A549 (cell line): ENCODE measurements around the gene BCL6. TPM values are rescaled to one million over a fixed set of nuclear protein-coding genes. Genes with fewer than 3 reads are reported as not detected.

ENCODE experiments used
- ATAC-seq, 2 experiments: fragments of 200-7000 bp in 1 of 2; fragments of >200 bp in 1 of 2; cut with Nextera tagmentation in 1 of 2; cut with Tn5 transposase in 1 of 2; 3 replicates each; pipeline versions ENCODE4 v1.8.0 to v1.9.1; 2018 to 2020; ENCODE audit warnings: mild to moderate bottlenecking in 1 of 2, moderate library complexity in 1 of 2
- CTCF ChIA-PET: fragments of 300-600 bp; sonication (Branson Sonifier 250); formaldehyde crosslinking; extraction: SDS; loops from one replicate; lab custom pipeline; 2021; ENCODE audit warnings: antibody characterized with exemption, inconsistent platforms; lab: Yijun Ruan, JAX
- POLR2A ChIA-PET: fragments of 350-600 bp; formaldehyde crosslinking; extraction: SDS; loops from one replicate; lab custom pipeline; 2021; ENCODE audit warnings: antibody characterized with exemption, inconsistent platforms; lab: Yijun Ruan, JAX
- DNase-seq, 2 experiments: peaks; one replicate each; pipeline versions ENCODE4 v3.0.0 to v3.0.0-alpha.2; 2011 to 2016; ENCODE audit warnings: low read depth in 1 of 2, low spot score in 1 of 2
- FAIRE-seq: peaks from 2 replicates; lab custom pipeline; 2011; peaks lifted over from hg19 to GRCh38; lab: Jason Lieb, UNC
- H3K27ac ChIP-seq, 2 experiments: fragments of >200 bp; sonication (Bioruptor Twin); formaldehyde crosslinking; 3 replicates each; pipeline ENCODE4 v1.5.1; 2016 to 2017
- H3K4me1 ChIP-seq: fragments of >200 bp; sonication (Bioruptor Twin); formaldehyde crosslinking; 3 replicates; pipeline ENCODE4 v1.6.1; 2016
- H3K4me2 ChIP-seq: fragments of >200 bp; sonication (Bioruptor Twin); formaldehyde crosslinking; 3 replicates; pipeline ENCODE4 v1.6.1; 2016
- H3K4me3 ChIP-seq: fragments of >200 bp; sonication (Bioruptor Twin); formaldehyde crosslinking; 3 replicates; pipeline ENCODE4 v1.5.1; 2016
- H3K9me3 ChIP-seq: fragments of >200 bp; sonication (Bioruptor Twin); formaldehyde crosslinking; 3 replicates; pipeline ENCODE4 v1.6.1; 2016
- BCL3 ChIP-seq: fragments of >200 bp; sonication (Bioruptor Twin); formaldehyde crosslinking; IDR thresholded peaks from 3 replicates; pipeline ENCODE4 v1.6.1; 2016
- CBX8 ChIP-seq: fragments of 200-600 bp; sonication (generic); IDR thresholded peaks from 2 replicates; pipeline ENCODE4 v1.6.1; 2016
- CHD2 ChIP-seq: fragments of 150-350 bp; IDR thresholded peaks from 2 replicates; pipeline ENCODE4 v1.6.1; 2014; ENCODE audit warnings: low read length; ENCODE audit not compliant: partially characterized antibody
- CTCF ChIP-seq: fragments of >200 bp; sonication (Bioruptor Twin); formaldehyde crosslinking; IDR thresholded peaks from 3 replicates; pipeline ENCODE4 v1.5.1; 2016
- E2F6 ChIP-seq: IDR thresholded peaks from 2 replicates; pipeline ENCODE4 v1.6.1; 2012; ENCODE audit warnings: low read depth, borderline replicate concordance
- EHF ChIP-seq: fragments of 250-450 bp; sonication (Bioruptor Pico); IDR thresholded peaks from 2 replicates; pipeline ENCODE4 v1.5.0; 2020; ENCODE audit warnings: mild to moderate bottlenecking
- EP300 ChIP-seq, 2 experiments: fragments of >200 bp; sonication (Bioruptor Twin); formaldehyde crosslinking; IDR thresholded peaks; 2 replicates in 1 of 2; 3 replicates in 1 of 2; pipeline ENCODE4 v1.6.1; 2016 to 2017
- ESRRA ChIP-seq: fragments of 150-350 bp; IDR thresholded peaks from 2 replicates; pipeline ENCODE4 v1.6.1; 2014; ENCODE audit warnings: mild to moderate bottlenecking, low read length, borderline replicate concordance
- FOSL2 ChIP-seq, 2 experiments: fragments of 450-650 bp in 1 of 2; fragments of >200 bp in 1 of 2; sonication (Bioruptor Twin) in 1 of 2; formaldehyde crosslinking; IDR thresholded peaks; 2 replicates each; pipeline versions ENCODE4 v1.5.0 to v1.6.1; 2016 to 2020; ENCODE audit warnings: mild to moderate bottlenecking in 1 of 2, moderate library complexity in 1 of 2
- FOXS1 ChIP-seq: fragments of 250-450 bp; sonication (Bioruptor Pico); IDR thresholded peaks from 2 replicates; pipeline ENCODE4 v1.5.0; 2020; ENCODE audit warnings: mild to moderate bottlenecking, moderate library complexity
- GATA3 ChIP-seq: IDR thresholded peaks from 2 replicates; pipeline ENCODE4 v1.6.1; 2012; ENCODE audit warnings: borderline replicate concordance
- HDAC2 ChIP-seq: fragments of 200-600 bp; sonication (generic); IDR thresholded peaks from 2 replicates; pipeline ENCODE4 v1.6.1; 2016
- HOXB13 ChIP-seq: fragments of 250-450 bp; sonication (Bioruptor Pico); IDR thresholded peaks from 2 replicates; pipeline ENCODE4 v1.5.0; 2020; ENCODE audit warnings: low read depth, mild to moderate bottlenecking, moderate library complexity
- JUN ChIP-seq, 2 experiments: fragments of >200 bp; sonication (Bioruptor Twin); formaldehyde crosslinking; IDR thresholded peaks; 2 replicates in 1 of 2; 3 replicates in 1 of 2; pipeline ENCODE4 v1.6.1; 2016 to 2017
- MAX ChIP-seq: IDR thresholded peaks from 2 replicates; pipeline ENCODE4 v1.6.1; 2012
- MYC ChIP-seq: IDR thresholded peaks from 2 replicates; pipeline ENCODE4 v1.6.1; 2012; ENCODE audit warnings: mild to moderate bottlenecking, inconsistent platforms, low read length, improper control_type of control experiment, borderline replicate concordance
- NR3C1 ChIP-seq: fragments of >200 bp; sonication (Bioruptor Twin); formaldehyde crosslinking; IDR thresholded peaks from 3 replicates; pipeline ENCODE4 v1.6.1; 2017
- REST ChIP-seq: fragments of 200-600 bp; sonication (generic); IDR thresholded peaks from 2 replicates; pipeline ENCODE4 v1.6.1; 2016; ENCODE audit warnings: antibody characterized with exemption, mild to moderate bottlenecking, moderate library complexity
- RNF2 ChIP-seq: fragments of 200-600 bp; sonication (generic); IDR thresholded peaks from 2 replicates; pipeline ENCODE4 v1.6.1; 2016; ENCODE audit warnings: low read depth, mild to moderate bottlenecking, antibody characterized with exemption, moderate library complexity, borderline replicate concordance
- SREBF2 ChIP-seq: fragments of 450-650 bp; IDR thresholded peaks from 2 replicates; pipeline ENCODE4 v1.6.1; 2014; ENCODE audit warnings: mild to moderate bottlenecking, moderate library complexity
- TP53 ChIP-seq: fragments of 250-450 bp; sonication (Bioruptor Pico); IDR thresholded peaks from 2 replicates; pipeline ENCODE4 v1.5.0; 2021; ENCODE audit warnings: mild to moderate bottlenecking, moderate library complexity
- ZC3H11A ChIP-seq: fragments of 450-650 bp; IDR thresholded peaks from 2 replicates; pipeline ENCODE4 v1.6.1; 2014; ENCODE audit warnings: antibody characterized with exemption, mild to moderate bottlenecking
- ZSCAN20 ChIP-seq: fragments of 250-450 bp; sonication (Bioruptor Pico); IDR thresholded peaks from 2 replicates; pipeline ENCODE4 v1.8.0; 2022; ENCODE audit warnings: mild to moderate bottlenecking, moderate library complexity
- WGBS: methylation state at CpG from one replicate; pipeline ENCODE4 v1.1.6; 2017; ENCODE audit errors: missing lambda C conversion rate; 5-methylcytosine and 5-hydroxymethylcytosine counted together
- polyA plus RNA-seq, 4 experiments: library from polyadenylated mRNA; depleted of rRNA in 3 of 4; stranded (reverse); fragments of >200 nt; fragmentation: RNase III in 1 of 4; extraction: RNeasy Plus Mini Kit Qiagen cat#74134 plus additional on column Dnase treatment in 1 of 4; gene quantifications; 2 replicates in 3 of 4; 3 replicates in 1 of 4; pipeline ENCODE4 v1.2.3, GENCODE V29; 2011 to 2017

BCL6 gene
- polyA plus RNA-seq, 2 of the 4 experiments (the other 2 are of a cell fraction): 7.0 to 10.4 TPM

GRCh38 chr3:187693431-187693830, 51.8 kb downstream of the BCL6 start:
- Histone ChIP-seq H3K27ac (no peak overlapping the region), H3K9me3 (no peaks in the 10 kb centered on the region)
- POLR2A ChIA-PET: no interaction called here
- TF ChIP-seq ZSCAN20 (CRISPR knock-in tag) (no peak), CHD2 (no peak), ZC3H11A (no peak), JUN (IDR thresholded peaks at IDR 0.05) (no peak), SREBF2 (no peak), ESRRA (no peak)
- TF ChIP-seq, all 56 proteins: peak for 0
- FAIRE-seq: no peak
- CTCF ChIA-PET: interaction anchor here (0.7 to 1.9 kb wide), 3 partner anchors 15 to 375 kb away, joined by 4 to 10 read pairs (median 7); no protein-coding TSS in a partner anchor
- WGBS: 94% methylated on average over 1 of the region's 1 CpG
- no peak for ATAC-seq
- no peaks in the 10 kb centered on the region for H3K4me1 ChIP-seq
- no peak for DNase-seq
- H3K4me3 ChIP-seq: no peak overlapping the region
- H3K4me2 ChIP-seq: no peak overlapping the region

- Histone ChIP-seq H3K4me3 (no peak overlapping the region), H3K4me2 (no peak overlapping the region), H3K4me1 (no peaks in the 10 kb centered on the region), H3K27ac (no peak overlapping the region), H3K9me3 (no peaks in the 10 kb centered on the region)
- CTCF ChIA-PET: interaction anchor here (1.6 to 4.3 kb wide), 2 partner anchors 10 to 19 kb away, joined by 4 to 24 read pairs; no protein-coding TSS in a partner anchor
- FAIRE-seq (no peak), ATAC-seq (no peak), DNase-seq (no peak)
- 20% methylated on average over 4 of the region's 4 CpGs for WGBS
- POLR2A ChIA-PET: no interaction called here
- TF ChIP-seq HDAC2 (no peak), EHF (no peak), NR3C1 (no peak), MAX (no peak), RNF2 (no peak), GATA3 (no peak), EP300 (IDR thresholded peaks at IDR 0.05) (no peak), FOSL2 (IDR thresholded peaks at IDR 0.05) (no peak), FOSL2 (CRISPR knock-in tag; IDR thresholded peaks at IDR 0.05) (no peak), CTCF (no peak)
Observed at GRCh38 chr3:187689984-187690383, 55.3 kb downstream of the BCL6 start.

GRCh38 chr3:187686621-187687273, 58.5 kb downstream of the BCL6 start:
- Histone ChIP-seq H3K4me2 (no peak overlapping the region), H3K4me1 (no peaks in the 10 kb centered on the region), H3K27ac (no peak overlapping the region), H3K9me3 (no peaks in the 10 kb centered on the region), H3K4me3 (no peak overlapping the region)
- ATAC-seq (no peak), DNase-seq (no peak), FAIRE-seq (no peak)
- no peak for TF ChIP-seq REST
- TF ChIP-seq FOXS1 (CRISPR knock-in tag): no peak
- no peak for TF ChIP-seq MYC
- no peak for TF ChIP-seq NR3C1
- no peak for TF ChIP-seq BCL3
- TF ChIP-seq CBX8: no peak
- TF ChIP-seq ZC3H11A: no peak
- TF ChIP-seq JUN (IDR thresholded peaks at IDR 0.05): no peak
- TF ChIP-seq E2F6: no peak
- no peak for TF ChIP-seq TP53 (CRISPR knock-in tag)
- no peak for TF ChIP-seq HOXB13 (CRISPR knock-in tag)
- TF ChIP-seq EHF: no peak
- ChIA-PET POLR2A (no interaction called here), CTCF (interaction anchor here (1.3 to 22.2 kb wide), 4 partner anchors 7 to 467 kb away, joined by 4 to 564 read pairs (median 110); no protein-coding TSS in a partner anchor)
- 27% methylated on average over 5 of the region's 5 CpGs for WGBS
